OCI-LY1 (cell line): ENCODE measurements around the gene NAV2.

Experiments
- H2AFZ ChIP-seq: fragments of 200-600 bp; sonication (generic), shearing (Covaris generic); 2 replicates; pipeline ENCODE4 v1.6.0; 2014; ENCODE audit warnings: antibody characterized with exemption, mild to moderate bottlenecking, low read length
- H3F3A ChIP-seq: fragments of 200-600 bp; sonication (generic), shearing (Covaris generic); 2 replicates; pipeline ENCODE4 v1.6.0; 2014; ENCODE audit warnings: mild to moderate bottlenecking, antibody characterized with exemption, low read length, moderate library complexity; ENCODE audit not compliant: insufficient read depth
- H3K27ac ChIP-seq: fragments of 200-600 bp; sonication (generic); 2 replicates; pipeline ENCODE4 v1.5.1; 2014; ENCODE audit warnings: low read length, mixed run types, mild to moderate bottlenecking, low read depth; ENCODE audit not compliant: poor library complexity, severe bottlenecking
- H3K27me3 ChIP-seq: fragments of 200-600 bp; sonication (generic); 2 replicates; pipeline ENCODE4 v1.6.0; 2014; ENCODE audit warnings: antibody characterized with exemption, mild to moderate bottlenecking, low read length, moderate library complexity; ENCODE audit not compliant: insufficient read depth
- H3K36me3 ChIP-seq: fragments of 200-600 bp; sonication (generic); 2 replicates; pipeline ENCODE4 v1.6.1; 2014; ENCODE audit warnings: mild to moderate bottlenecking, antibody characterized with exemption, low read length, moderate library complexity, mixed read lengths; ENCODE audit not compliant: insufficient read depth
- H3K4me1 ChIP-seq: fragments of 200-600 bp; sonication (generic); 2 replicates; pipeline ENCODE4 v1.5.1; 2014; ENCODE audit warnings: mild to moderate bottlenecking, low read length, moderate library complexity; ENCODE audit not compliant: insufficient read depth, severe bottlenecking
- H3K4me2 ChIP-seq: fragments of 200-600 bp; sonication (generic), shearing (Covaris generic); 2 replicates; pipeline ENCODE4 v1.6.1; 2014; ENCODE audit warnings: low read length
- H3K4me3 ChIP-seq: fragments of 200-600 bp; sonication (generic); 2 replicates; pipeline ENCODE4 v1.5.1; 2014; ENCODE audit warnings: low read length, low read depth, mild to moderate bottlenecking, mixed read lengths; ENCODE audit not compliant: poor library complexity, severe bottlenecking
- H3K79me2 ChIP-seq: fragments of 200-600 bp; shearing (Covaris generic); 2 replicates; pipeline ENCODE4 v1.6.1; 2016; ENCODE audit warnings: mixed run types, low read length, mixed read lengths; ENCODE audit not compliant: insufficient read depth
- H3K9ac ChIP-seq: fragments of 200-600 bp; sonication (generic), shearing (Covaris generic); 2 replicates; pipeline ENCODE4 v1.6.1; 2014; ENCODE audit warnings: mild to moderate bottlenecking, low read length, mixed read lengths
- H3K9me2 ChIP-seq: fragments of 200-600 bp; sonication (generic), shearing (Covaris generic); 2 replicates; pipeline ENCODE4 v1.6.1; 2014; ENCODE audit warnings: low read depth, mild to moderate bottlenecking, low read length, mixed read lengths
- H3K9me3 ChIP-seq: fragments of 200-600 bp; shearing (Covaris generic); 2 replicates; pipeline ENCODE4 v1.6.1; 2014; ENCODE audit warnings: low read length, mixed read lengths
- H4K20me1 ChIP-seq: fragments of 200-600 bp; sonication (generic), shearing (Covaris generic); 2 replicates; pipeline ENCODE4 v1.6.0; 2016; ENCODE audit warnings: mild to moderate bottlenecking, low read length; ENCODE audit not compliant: insufficient read depth
- CTCF ChIP-seq: fragments of 200-600 bp; sonication (generic), shearing (Covaris generic); IDR thresholded peaks from 2 replicates; pipeline ENCODE4 v1.5.1; 2017; ENCODE audit warnings: mild to moderate bottlenecking, antibody characterized with exemption, low read length, moderate library complexity, mixed read lengths
- EZH2 ChIP-seq: fragments of 200-600 bp; sonication (generic), shearing (Covaris generic); IDR thresholded peaks from 2 replicates; pipeline ENCODE4 v1.8.0; 2017; ENCODE audit warnings: borderline replicate concordance, mixed run types, mild to moderate bottlenecking, antibody characterized with exemption, low read length, moderate library complexity, mixed read lengths

NAV2 gene

GRCh38 chr11:19872512-19873145 lies 160.0 kb downstream of the NAV2 start:
- no peaks in the 10 kb centered on the region for H3K36me3 ChIP-seq
- H3K27me3 ChIP-seq = 0 out of 2 replicates have a peak, but pooled peaks cover 6% of the 10 kb centered on the region

GRCh38 chr11:19873730-19874129 lies 161.1 kb downstream of the NAV2 start:
- no peaks in the 10 kb centered on the region for H4K20me1 ChIP-seq
- TF ChIP-seq CTCF (no peak), EZH2 (no peak)
- H2AFZ ChIP-seq = no peak overlapping the region
- no peaks in the 10 kb centered on the region for H3K79me2 ChIP-seq
- H3K4me2 ChIP-seq = no peak overlapping the region
- H3K36me3 ChIP-seq = no peaks in the 10 kb centered on the region
- H3K9me2 ChIP-seq = no peaks in the 10 kb centered on the region
- 0 out of 2 replicates have a peak, but pooled peaks cover 6% of the 10 kb centered on the region for H3K27me3 ChIP-seq
- no peaks in the 10 kb centered on the region for H3K9me3 ChIP-seq
- H3K4me3 ChIP-seq = no peak overlapping the region
- H3K27ac ChIP-seq = no peak overlapping the region
- H3K9ac ChIP-seq = no peak overlapping the region
- H3F3A ChIP-seq = no peaks in the 10 kb centered on the region
- no peaks in the 10 kb centered on the region for H3K4me1 ChIP-seq

More at GRCh38 chr11:19872512-19873145, 160.0 kb downstream of the NAV2 start:
- Histone ChIP-seq H3F3A (no peaks in the 10 kb centered on the region), H3K9ac (no peak overlapping the region), H3K4me1 (no peaks in the 10 kb centered on the region), H3K79me2 (no peaks in the 10 kb centered on the region), H3K4me3 (no peak overlapping the region), H3K9me3 (no peaks in the 10 kb centered on the region), H3K9me2 (no peaks in the 10 kb centered on the region), H3K27ac (no peak overlapping the region), H2AFZ (no peak overlapping the region), H3K4me2 (no peak overlapping the region), H4K20me1 (no peaks in the 10 kb centered on the region)
- no peak for TF ChIP-seq CTCF
- TF ChIP-seq EZH2 = no peak

GRCh38 chr11:19874266-19874665 lies 161.6 kb downstream of the NAV2 start:
- no peaks in the 10 kb centered on the region for H3K36me3 ChIP-seq
- H3K9me2 ChIP-seq = no peaks in the 10 kb centered on the region
- TF ChIP-seq EZH2 = no peak
- TF ChIP-seq CTCF = no peak
- no peaks in the 10 kb centered on the region for H3K9me3 ChIP-seq
- H3K4me3 ChIP-seq = no peak overlapping the region
- H3F3A ChIP-seq = no peaks in the 10 kb centered on the region
- no peak overlapping the region for H3K4me2 ChIP-seq
- no peaks in the 10 kb centered on the region for H3K79me2 ChIP-seq
- H4K20me1 ChIP-seq = no peaks in the 10 kb centered on the region
- H3K9ac ChIP-seq = no peak overlapping the region
- 0 out of 2 replicates have a peak, but pooled peaks cover 6% of the 10 kb centered on the region for H3K27me3 ChIP-seq
- no peak overlapping the region for H2AFZ ChIP-seq
- no peaks in the 10 kb centered on the region for H3K4me1 ChIP-seq
- no peak overlapping the region for H3K27ac ChIP-seq
